Ovary (tissue), 9 donors: ENCODE measurements around the gene CNTN5. TPM values are rescaled to one million over a fixed set of nuclear protein-coding genes. Genes with fewer than 3 reads are reported as not detected.

ENCODE experiments used
- DNase-seq, 5 donors: peaks; one replicate each; pipeline ENCODE4 v3.0.0-alpha.2; 2019 to 2020
- H3K27ac ChIP-seq, 2 donors: fragments of 200-600 bp; one replicate each; pipeline versions ENCODE4 v1.5.1 to v1.8.0; 2019 to 2022
- H3K27me3 ChIP-seq: fragments of 200-600 bp; one replicate; pipeline ENCODE4 v1.8.0; 2022
- H3K36me3 ChIP-seq: fragments of 200-600 bp; sonication (generic); one replicate; pipeline ENCODE4 v1.5.1; 2019
- H3K4me1 ChIP-seq: one replicate; pipeline ENCODE4 v1.8.1; 2013; ENCODE audit warnings: mild to moderate bottlenecking, moderate library complexity; ENCODE audit not compliant: insufficient read depth
- H3K4me3 ChIP-seq: fragments of 200-600 bp; sonication (generic); one replicate; pipeline ENCODE4 v1.5.1; 2017
- H3K9me3 ChIP-seq, 2 donors: fragments of 200-600 bp in 1 of 2; sonication (generic) in 1 of 2; one replicate each; pipeline versions ENCODE4 v1.5.1 to v1.8.1; 2013 to 2019; ENCODE audit warnings: mild to moderate bottlenecking in 1 of 2, moderate library complexity in 1 of 2
- EP300 ChIP-seq: sonication (generic); formaldehyde crosslinking; IDR thresholded peaks from one replicate; pipeline ENCODE4 v1.6.1; 2017; ENCODE audit warnings: antibody characterized with exemption
- POLR2A ChIP-seq: fragments of 450-650 bp; IDR thresholded peaks from one replicate; pipeline ENCODE4 v1.6.1; 2017; ENCODE audit warnings: antibody characterized with exemption, mild to moderate bottlenecking, moderate library complexity
- WGBS, 3 donors: extraction: QIAGEN DNeasy Blood & Tissue Kit in 1 of 3; methylation state at CpG; one replicate each; pipeline versions ENCODE4 v1.1.5 to v1.1.7; 2013 to 2017; 5-methylcytosine and 5-hydroxymethylcytosine counted together
- intact Hi-C, 4 donors: fragments of 100-400 bp; cut with DNase I; formaldehyde crosslinking; loops; one replicate each; pipeline versions ENCODE4 v1.11.0 to v1.15.1; 2022 to 2023
- polyA plus RNA-seq, 2 donors: library from polyadenylated mRNA; stranded (reverse); fragments of 200-250 nt in 1 of 2; fragments of 350-450 nt in 1 of 2; fragmentation: Illumina TruSeq in 1 of 2; extraction: RNeasy Lipid Tissue Mini Kit (QIAGEN cat#74804) in 1 of 2; gene quantifications; one replicate each; pipeline ENCODE4 v1.2.3, GENCODE V29; 2013 to 2014
- total RNA-seq, 7 donors: library from RNA; depleted of rRNA in 2 of 7; stranded (reverse); fragments of >200 nt in 2 of 7; fragmentation: NEBNext Ultra II Directional in 3 of 7; extraction: Animal tissue kit (Norgen Biotek cat#: 25700) in 3 of 7; gene quantifications; one replicate each; pipeline versions ENCODE4 v1.1.0 to v1.2.4, GENCODE V29; 2016 to 2023
- TF ChIP-seq, protein P1 (sequence below), 3 donors: fragments of 450-650 bp in 2 of 3; fragments of 200-600 bp in 1 of 3; IDR thresholded peaks; one replicate each; pipeline versions ENCODE4 v1.5.1 to v1.8.0; 2016 to 2022; ENCODE audit warnings: antibody characterized with exemption in 3 of 3, mild to moderate bottlenecking in 1 of 3
- donor health status: DM: no; HTN: no; CAD: no; lungs with moderate emphysema.
- donor health status: DM: no; HTN: no; CAD: no.
- donor health status: Bipolar disorder and iron deficiency.
- donor health status: DM: yes; HTN: yes; CAD: no.
- donor health status: DM: no; HTN: no; CAD: no.
- donor health status: DM: yes; HTN: yes; CAD: no.

Gene CNTN5
- total and polyA plus RNA-seq, 9 donors = 0.02 to 1.1 (median 0.15) TPM; not detected in 5

DNA sequence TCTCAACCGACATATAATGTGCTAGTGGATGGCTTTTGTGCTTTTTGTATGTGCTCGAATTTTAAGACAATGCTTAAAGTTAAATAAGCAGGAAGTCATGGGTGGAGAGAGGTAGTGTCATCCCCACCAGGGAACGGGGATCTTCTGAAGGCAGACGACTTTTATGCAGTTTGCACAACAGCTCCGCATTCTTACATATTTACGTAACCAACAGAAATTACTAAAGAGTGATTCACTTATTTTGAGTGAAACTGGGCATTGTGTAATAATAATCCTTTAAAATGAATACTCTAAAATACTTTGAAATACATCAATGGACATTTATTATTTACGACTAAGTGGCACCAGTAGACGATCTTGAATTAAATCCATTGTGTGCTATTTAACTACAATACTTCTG, 305.1 kb downstream of the CNTN5 start:
- Histone ChIP-seq H3K9me3 (no peaks in the 10 kb centered on the region), H3K4me1 (no peaks in the 10 kb centered on the region), H3K36me3 (no peaks in the 10 kb centered on the region), H3K27ac (no peak overlapping the region), H3K27me3 (no peaks in the 10 kb centered on the region), H3K4me3 (no peak overlapping the region)
- TF ChIP-seq EP300 = no peak
- no peak for TF ChIP-seq POLR2A
- TF ChIP-seq, protein P1, sequence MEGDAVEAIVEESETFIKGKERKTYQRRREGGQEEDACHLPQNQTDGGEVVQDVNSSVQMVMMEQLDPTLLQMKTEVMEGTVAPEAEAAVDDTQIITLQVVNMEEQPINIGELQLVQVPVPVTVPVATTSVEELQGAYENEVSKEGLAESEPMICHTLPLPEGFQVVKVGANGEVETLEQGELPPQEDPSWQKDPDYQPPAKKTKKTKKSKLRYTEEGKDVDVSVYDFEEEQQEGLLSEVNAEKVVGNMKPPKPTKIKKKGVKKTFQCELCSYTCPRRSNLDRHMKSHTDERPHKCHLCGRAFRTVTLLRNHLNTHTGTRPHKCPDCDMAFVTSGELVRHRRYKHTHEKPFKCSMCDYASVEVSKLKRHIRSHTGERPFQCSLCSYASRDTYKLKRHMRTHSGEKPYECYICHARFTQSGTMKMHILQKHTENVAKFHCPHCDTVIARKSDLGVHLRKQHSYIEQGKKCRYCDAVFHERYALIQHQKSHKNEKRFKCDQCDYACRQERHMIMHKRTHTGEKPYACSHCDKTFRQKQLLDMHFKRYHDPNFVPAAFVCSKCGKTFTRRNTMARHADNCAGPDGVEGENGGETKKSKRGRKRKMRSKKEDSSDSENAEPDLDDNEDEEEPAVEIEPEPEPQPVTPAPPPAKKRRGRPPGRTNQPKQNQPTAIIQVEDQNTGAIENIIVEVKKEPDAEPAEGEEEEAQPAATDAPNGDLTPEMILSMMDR (IDR thresholded peaks at IDR 0.05) = no peak
- no peak for DNase-seq
- intact Hi-C loops = no loop called here
- WGBS, 3 donors = 83 to 84% (median 83%) methylated on average over 8 of the region's 8 CpGs

DNA sequence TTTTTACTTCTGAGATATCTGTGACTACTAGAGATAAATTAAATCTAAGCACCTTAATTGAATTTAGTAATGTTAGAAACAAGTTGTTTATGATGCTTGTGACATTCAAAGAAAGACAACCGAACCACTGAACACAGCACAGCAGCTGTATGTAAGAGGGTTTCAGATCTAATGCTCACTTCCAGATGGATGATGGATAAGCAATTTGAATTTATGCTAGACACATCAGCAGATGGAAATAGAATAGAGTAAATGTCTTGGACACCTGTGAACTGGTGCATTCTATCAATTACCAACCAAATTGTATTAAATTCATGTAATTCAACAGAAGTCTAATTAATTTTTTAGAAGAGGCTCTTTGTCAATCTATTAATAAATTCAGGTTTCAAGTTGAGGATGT, 306.3 kb downstream of the CNTN5 start:
- H3K36me3 ChIP-seq = no peaks in the 10 kb centered on the region
- H3K27me3 ChIP-seq = no peaks in the 10 kb centered on the region
- WGBS, 3 donors = 85 to 93% (median 89%) methylated on average over 1 of the region's 1 CpG
- intact Hi-C loops = no loop called here
- TF ChIP-seq EP300 (no peak), POLR2A (no peak)
- TF ChIP-seq, protein P1 (IDR thresholded peaks at IDR 0.05) = no peak
- H3K9me3 ChIP-seq = no peaks in the 10 kb centered on the region
- H3K4me1 ChIP-seq = no peaks in the 10 kb centered on the region
- no peak for DNase-seq
- no peak overlapping the region for H3K4me3 ChIP-seq
- H3K27ac ChIP-seq = no peak overlapping the region

GRCh38 chr11:99327527-99327926, 306.8 kb downstream of the CNTN5 start:
- no peaks in the 10 kb centered on the region for H3K4me1 ChIP-seq
- no peaks in the 10 kb centered on the region for H3K36me3 ChIP-seq
- no peak overlapping the region for H3K4me3 ChIP-seq
- intact Hi-C loops = no loop called here
- no peak for TF ChIP-seq POLR2A
- TF ChIP-seq, protein P1 (IDR thresholded peaks at IDR 0.05) = no peak
- TF ChIP-seq EP300 = no peak
- H3K27ac ChIP-seq = no peak overlapping the region
- H3K27me3 ChIP-seq = no peaks in the 10 kb centered on the region
- 92 to 94% (median 93%) methylated on average over 3 of the region's 3 CpGs for WGBS, 3 donors
- no peaks in the 10 kb centered on the region for H3K9me3 ChIP-seq
- DNase-seq = no peak

- H3K4me3 ChIP-seq = no peak overlapping the region
- no peaks in the 10 kb centered on the region for H3K27me3 ChIP-seq
- H3K27ac ChIP-seq = no peak overlapping the region
- H3K36me3 ChIP-seq = no peaks in the 10 kb centered on the region
- TF ChIP-seq POLR2A = no peak
- TF ChIP-seq, protein P1 (IDR thresholded peaks at IDR 0.05) = no peak
- no peak for TF ChIP-seq EP300
- intact Hi-C loops = no loop called here
- no peak for DNase-seq
- H3K4me1 ChIP-seq = no peaks in the 10 kb centered on the region
- 86 to 93% (median 90%) methylated on average over 1 of the region's 1 CpG for WGBS, 3 donors
- H3K9me3 ChIP-seq = no peaks in the 10 kb centered on the region
These were observed 312.9 kb downstream of the CNTN5 start for GRCh38 chr11:99333621-99334020.

GRCh38 chr11:99343117-99343516, 322.4 kb downstream of the CNTN5 start:
- TF ChIP-seq, protein P1 (IDR thresholded peaks at IDR 0.05) = no peak
- no peak for TF ChIP-seq POLR2A
- no peak for TF ChIP-seq EP300

More at GRCh38 chr11:99343117-99343516, 322.4 kb downstream of the CNTN5 start:
- Histone ChIP-seq H3K27me3 (no peaks in the 10 kb centered on the region), H3K4me3 (no peak overlapping the region), H3K27ac (no peak overlapping the region), H3K4me1 (no peaks in the 10 kb centered on the region), H3K36me3 (no peaks in the 10 kb centered on the region), H3K9me3 (no peaks in the 10 kb centered on the region)
- DNase-seq = no peak
- WGBS, 3 donors = 68 to 73% (median 69%) methylated on average over 2 of the region's 2 CpGs
- intact Hi-C loops = no loop called here
